HuH-7.5 (cell line): Measurements from ENCODE around the gene SLC48A1.
A peak's percentile ranks its signal among the peaks of the same experiment; 100 is the strongest.
"Not testable (repeated sequence)": the region's sequence is repeated elsewhere in the genome, so short reads cannot be mapped to it uniquely, and the experiment has no call there.

Experiments used
- DNase-seq: peaks from one replicate; pipeline ENCODE4 v3.0.0; 2011; ENCODE audit warnings: low spot score

SLC48A1 gene

GRCh38 chr12:47791351-47791746 is 18.3 kb downstream of the SLC48A1 start:
- DNase-seq: no peak

GRCh38 chr12:47791874-47792273 is 18.8 kb downstream of the SLC48A1 start:
- DNase-seq: no peak

GRCh38 chr12:47793015-47793681 is 20.1 kb downstream of the SLC48A1 start:
- no peak for DNase-seq

GRCh38 chr12:47794679-47795078 is 21.6 kb downstream of the SLC48A1 start:
- no peak for DNase-seq

- no peak for DNase-seq
Measured at GRCh38 chr12:47795121-47795813, 22.2 kb downstream of the SLC48A1 start.

- DNase-seq: no peak
Measured at GRCh38 chr12:47795814-47796411, 22.9 kb downstream of the SLC48A1 start.

GRCh38 chr12:47797441-47797840 is 24.4 kb downstream of the SLC48A1 start:
- DNase-seq: peak; percentile 50

- DNase-seq: no peak
Measured at GRCh38 chr12:47798382-47798948, 25.4 kb downstream of the SLC48A1 start.

- DNase-seq: no peak
Measured at GRCh38 chr12:47799357-47799955, 26.4 kb downstream of the SLC48A1 start.

GRCh38 chr12:47800582-47800981 is 27.5 kb downstream of the SLC48A1 start:
- no peak for DNase-seq

- DNase-seq: no peak
Measured at GRCh38 chr12:47801170-47801903, 28.3 kb downstream of the SLC48A1 start.

GRCh38 chr12:47801904-47802246 is 28.8 kb downstream of the SLC48A1 start:
- DNase-seq: no peak

GRCh38 chr12:47802312-47802711 is 29.3 kb downstream of the SLC48A1 start:
- DNase-seq: no peak

- DNase-seq: no peak
Measured at GRCh38 chr12:47803191-47803875, 30.3 kb downstream of the SLC48A1 start.

- no peak for DNase-seq
Measured at GRCh38 chr12:47804171-47804570, 31.1 kb downstream of the SLC48A1 start.

GRCh38 chr12:47805417-47805816 is 32.4 kb downstream of the SLC48A1 start:
- DNase-seq: no peak

- DNase-seq: no peak
Measured at GRCh38 chr12:47807338-47807737, 34.3 kb downstream of the SLC48A1 start.

GRCh38 chr12:47808050-47808449 is 35.0 kb downstream of the SLC48A1 start:
- DNase-seq: no peak

GRCh38 chr12:47808574-47809365 is 35.7 kb downstream of the SLC48A1 start:
- DNase-seq: no peak

- not testable (repeated sequence) for DNase-seq
Measured at GRCh38 chr12:47809518-47809917, 36.5 kb downstream of the SLC48A1 start.

- DNase-seq: no peak
Measured at GRCh38 chr12:47811072-47811396, 38.0 kb downstream of the SLC48A1 start.
